Measurements from ENCODE around the gene MAPK11. TPM values are rescaled to one million over a fixed set of nuclear protein-coding genes. Genes with fewer than 3 reads are reported as not detected.
A peak's percentile ranks its signal among the peaks of the same experiment; 100 is the strongest.

MAPK11 gene
- polyA plus RNA-seq, 3 donors: 0.81 TPM; not detected in 2

DNA sequence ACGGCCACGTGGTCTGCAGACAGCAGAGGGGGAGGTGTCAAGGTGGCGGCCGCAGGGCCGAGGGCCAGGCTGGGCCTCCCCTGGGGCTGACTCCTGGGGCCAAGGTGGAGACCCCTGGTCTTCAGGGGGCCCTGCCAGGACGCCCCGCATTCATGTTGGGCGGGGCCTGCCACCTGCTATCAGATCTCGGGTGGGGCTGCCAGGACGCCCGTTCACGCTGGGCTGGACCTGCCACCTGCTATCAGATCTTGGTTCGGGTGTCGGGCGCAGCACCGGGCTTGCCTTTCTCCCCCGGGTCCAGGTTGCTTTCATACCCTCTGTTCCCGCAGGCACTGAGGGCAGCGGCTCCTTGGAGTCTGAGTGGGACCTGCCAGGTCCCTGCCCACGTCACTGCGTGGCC lies 16.1 kb upstream of the MAPK11 start:
- H3K9me3 ChIP-seq (replicated peaks in 1 of 2; ENCODE audit: control insufficient read depth in 1 of 2, insufficient read depth in 1 of 2, low read length in 2 of 2): no peaks in the 10 kb centered on the region
- H3K4me3 Mint-ChIP-seq: no peak overlapping the region
- 95% methylated on average over 20 of the region's 21 CpGs for WGBS (ENCODE audit: insufficient coverage)
- intact Hi-C loops (cut with micrococcal nuclease): no loop called here
- no peak overlapping the region for H3K27ac ChIP-seq (ENCODE audit: low read depth in 1 of 2, low read length in 2 of 2)
- no peaks in the 10 kb centered on the region for H3K4me1 ChIP-seq (ENCODE audit: control insufficient read depth in 1 of 2, insufficient read depth in 2 of 2, low read length in 2 of 2)
- H4K20me1 ChIP-seq (ENCODE audit: insufficient read depth, low read length): peaks cover 100% of the 10 kb centered on the region
- H3K36me3 ChIP-seq (replicated peaks in 1 of 2; ENCODE audit: control insufficient read depth in 1 of 2, insufficient read depth in 2 of 2, low read length in 2 of 2): peaks cover 94 to 98% of the 10 kb centered on the region in 2 donors
- H2AFZ ChIP-seq (ENCODE audit: insufficient read depth, low read depth, low read length, poor library complexity, severe bottlenecking): no peak overlapping the region
- TF ChIP-seq, protein P1, sequence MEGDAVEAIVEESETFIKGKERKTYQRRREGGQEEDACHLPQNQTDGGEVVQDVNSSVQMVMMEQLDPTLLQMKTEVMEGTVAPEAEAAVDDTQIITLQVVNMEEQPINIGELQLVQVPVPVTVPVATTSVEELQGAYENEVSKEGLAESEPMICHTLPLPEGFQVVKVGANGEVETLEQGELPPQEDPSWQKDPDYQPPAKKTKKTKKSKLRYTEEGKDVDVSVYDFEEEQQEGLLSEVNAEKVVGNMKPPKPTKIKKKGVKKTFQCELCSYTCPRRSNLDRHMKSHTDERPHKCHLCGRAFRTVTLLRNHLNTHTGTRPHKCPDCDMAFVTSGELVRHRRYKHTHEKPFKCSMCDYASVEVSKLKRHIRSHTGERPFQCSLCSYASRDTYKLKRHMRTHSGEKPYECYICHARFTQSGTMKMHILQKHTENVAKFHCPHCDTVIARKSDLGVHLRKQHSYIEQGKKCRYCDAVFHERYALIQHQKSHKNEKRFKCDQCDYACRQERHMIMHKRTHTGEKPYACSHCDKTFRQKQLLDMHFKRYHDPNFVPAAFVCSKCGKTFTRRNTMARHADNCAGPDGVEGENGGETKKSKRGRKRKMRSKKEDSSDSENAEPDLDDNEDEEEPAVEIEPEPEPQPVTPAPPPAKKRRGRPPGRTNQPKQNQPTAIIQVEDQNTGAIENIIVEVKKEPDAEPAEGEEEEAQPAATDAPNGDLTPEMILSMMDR (IDR thresholded peaks at IDR 0.05): no peak
- H3K4me2 ChIP-seq (replicated peaks; ENCODE audit: extremely low read depth, low read length, poor library complexity, severe bottlenecking): no peak overlapping the region
- peaks cover 53 to 82% of the 10 kb centered on the region in 2 donors for H3K36me3 Mint-ChIP-seq
- no peaks in the 10 kb centered on the region for H3K27me3 ChIP-seq (ENCODE audit: control insufficient read depth in 2 of 2, insufficient read depth in 2 of 2, low read length in 2 of 2)
- peak overlapping the region in 1 of 7 donors; percentile 26 for H3K27ac Mint-ChIP-seq
- H3K9me3 Mint-ChIP-seq: no peaks in the 10 kb centered on the region
- H3K79me2 ChIP-seq (ENCODE audit: insufficient read depth, low read length): peaks cover 56% of the 10 kb centered on the region
- H3K27me3 Mint-ChIP-seq (ENCODE audit: low read depth in 3 of 3): peaks cover 0 to 2% (median 0%) of the 10 kb centered on the region in 3 donors
- peaks cover 1% of the 10 kb centered on the region for H3K4me1 Mint-ChIP-seq
- H3K9ac ChIP-seq (ENCODE audit: insufficient read depth, low read length, poor library complexity, severe bottlenecking): no peak overlapping the region
- H3K4me3 ChIP-seq (replicated peaks in 1 of 3; ENCODE audit: low read depth in 2 of 3, low read length in 3 of 3): no peak overlapping the region
- no peak for DNase-seq

DNA sequence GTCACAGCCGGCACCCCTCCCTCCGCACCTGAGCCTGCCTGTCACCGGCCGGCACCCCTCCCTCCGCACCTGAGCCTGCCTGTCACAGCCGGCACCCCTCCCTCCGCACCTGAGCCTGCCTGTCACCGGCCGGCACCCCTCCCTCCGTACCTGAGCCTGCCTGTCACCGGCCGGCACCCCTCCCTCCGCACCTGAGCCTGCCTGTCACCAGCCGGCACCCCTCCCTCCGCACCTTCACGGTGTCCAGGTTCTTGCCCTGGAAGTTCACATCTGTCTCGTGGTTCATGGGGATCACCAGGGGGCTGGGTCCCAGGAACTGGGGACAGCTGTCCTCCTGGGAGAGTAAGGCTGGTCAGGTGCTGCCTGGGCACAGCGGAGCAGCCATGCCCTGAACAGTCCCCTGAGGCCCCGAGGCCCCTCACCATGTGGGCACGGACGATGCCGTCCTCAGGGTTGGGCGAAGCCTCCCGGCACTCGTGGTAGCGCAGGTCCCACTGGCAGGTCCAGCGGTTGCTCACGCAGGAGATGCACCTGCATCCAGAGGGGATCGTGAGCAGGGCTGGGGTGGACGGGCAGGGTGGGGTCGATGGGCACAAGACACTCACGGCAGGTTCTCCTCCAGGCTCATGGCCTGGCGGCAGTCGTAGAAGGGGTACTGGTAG lies 15.5 kb upstream of the MAPK11 start:
- Mint-ChIP-seq H3K9me3 (no peaks in the 10 kb centered on the region), H3K4me3 (no peak overlapping the region), H3K36me3 (peaks cover 54 to 82% of the 10 kb centered on the region in 2 donors), H3K27ac (peak overlapping the region in 1 of 7 donors; percentile 26), H3K27me3 (ENCODE audit: low read depth in 3 of 3) (peaks cover 0 to 2% (median 0%) of the 10 kb centered on the region in 3 donors), H3K4me1 (no peaks in the 10 kb centered on the region)
- Histone ChIP-seq H2AFZ (ENCODE audit: insufficient read depth, low read depth, low read length, poor library complexity, severe bottlenecking) (no peak overlapping the region), H4K20me1 (ENCODE audit: insufficient read depth, low read length) (peaks cover 100% of the 10 kb centered on the region), H3K9ac (ENCODE audit: insufficient read depth, low read length, poor library complexity, severe bottlenecking) (no peak overlapping the region), H3K36me3 (replicated peaks in 1 of 2; ENCODE audit: control insufficient read depth in 1 of 2, insufficient read depth in 2 of 2, low read length in 2 of 2) (peaks cover 94 to 98% of the 10 kb centered on the region in 2 donors), H3K4me2 (replicated peaks; ENCODE audit: extremely low read depth, low read length, poor library complexity, severe bottlenecking) (no peak overlapping the region), H3K27me3 (ENCODE audit: control insufficient read depth in 2 of 2, insufficient read depth in 2 of 2, low read length in 2 of 2) (no peaks in the 10 kb centered on the region), H3K27ac (ENCODE audit: low read depth in 1 of 2, low read length in 2 of 2) (no peak overlapping the region), H3K79me2 (ENCODE audit: insufficient read depth, low read length) (peaks cover 50% of the 10 kb centered on the region), H3K4me3 (replicated peaks in 1 of 3; ENCODE audit: low read depth in 2 of 3, low read length in 3 of 3) (no peak overlapping the region), H3K9me3 (replicated peaks in 1 of 2; ENCODE audit: control insufficient read depth in 1 of 2, insufficient read depth in 1 of 2, low read length in 2 of 2) (no peaks in the 10 kb centered on the region), H3K4me1 (ENCODE audit: control insufficient read depth in 1 of 2, insufficient read depth in 2 of 2, low read length in 2 of 2) (no peaks in the 10 kb centered on the region)
- 98% methylated on average over 27 of the region's 34 CpGs for WGBS (ENCODE audit: insufficient coverage)
- intact Hi-C loops (cut with micrococcal nuclease): no loop called here
- DNase-seq: no peak
- TF ChIP-seq, protein P1 (IDR thresholded peaks at IDR 0.05): no peak

Data from CD14-positive monocyte (primary cell).